Measurements from ENCODE around the gene ARMC10. TPM values are rescaled to one million over a fixed set of nuclear protein-coding genes. Genes with fewer than 3 reads are reported as not detected.
"Not testable (repeated sequence)": the region's sequence is repeated elsewhere in the genome, so short reads cannot be mapped to it uniquely, and the experiment has no call there.

The ARMC10 gene
- total RNA-seq, 4 donors from 2014 or later: 28.7 to 44.0 (median 33.9) TPM

- no peak for ATAC-seq (ENCODE audit: low FRiP score)
- no peak for TF ChIP-seq CTCF (IDR thresholded peaks at IDR 0.05)
Observed at GRCh38 chr7:103097041-103097440, 22.1 kb downstream of the ARMC10 start.

GRCh38 chr7:103100348-103100747 lies 25.4 kb downstream of the ARMC10 start:
- no peak for DNase-seq (ENCODE audit: low spot score)
- TF ChIP-seq CTCF (IDR thresholded peaks at IDR 0.05): no peak
- no peak for ATAC-seq (ENCODE audit: low FRiP score)

More at GRCh38 chr7:103097041-103097440, 22.1 kb downstream of the ARMC10 start:
- DNase-seq (ENCODE audit: low spot score): no peak

- no peak for TF ChIP-seq CTCF (IDR thresholded peaks at IDR 0.05)
- ATAC-seq (ENCODE audit: low FRiP score) (no peak), DNase-seq (ENCODE audit: low spot score) (no peak)
Observed at GRCh38 chr7:103101543-103101942, 26.6 kb downstream of the ARMC10 start.

GRCh38 chr7:103106005-103106702 lies 31.2 kb downstream of the ARMC10 start:
- DNase-seq (ENCODE audit: low spot score) (no peak), ATAC-seq (ENCODE audit: low FRiP score) (no peak)
- TF ChIP-seq CTCF (IDR thresholded peaks at IDR 0.05): no peak

GRCh38 chr7:103106703-103107070 lies 31.7 kb downstream of the ARMC10 start:
- DNase-seq (ENCODE audit: low spot score); ATAC-seq (ENCODE audit: low FRiP score): not testable (repeated sequence)

- ATAC-seq (ENCODE audit: low FRiP score) (peak; percentile 86), DNase-seq (ENCODE audit: low spot score) (no peak)
- no peak for TF ChIP-seq CTCF (IDR thresholded peaks at IDR 0.05)
Observed at GRCh38 chr7:103113164-103113563, 38.2 kb downstream of the ARMC10 start.

GRCh38 chr7:103114576-103115008 lies 39.7 kb downstream of the ARMC10 start:
- DNase-seq (ENCODE audit: low spot score): no peak
- no peak for ATAC-seq (ENCODE audit: low FRiP score)
- no peak for TF ChIP-seq CTCF (IDR thresholded peaks at IDR 0.05)
